T-helper 1 cell treated with Interleukin-12 subunit alpha and Interleukin-12 subunit beta and Interleukin-4 antibody, amounts not matched to agents 30 ng/mL and 1 ng/mL, for 36 hours (primary cell): ENCODE data around the gene SH2D1B. TPM values are rescaled to one million over a fixed set of nuclear protein-coding genes. Genes with fewer than 3 reads are reported as not detected.

Experiments
- intact Hi-C: fragments of 100-400 bp; cut with micrococcal nuclease; formaldehyde crosslinking; loops from one replicate; pipeline ENCODE4 v1.15.1; 2024
- total RNA-seq: library from RNA; stranded (reverse); gene quantifications from 2 replicates; pipeline ENCODE4 v1.2.3, GENCODE V29; 2022

Gene SH2D1B
- total RNA-seq, 1 donor from 2014 or later = not detected

GRCh38 chr1:162381941-162382750, 29.8 kb downstream of the SH2D1B start:
- intact Hi-C loops = no loop called here

GRCh38 chr1:162381383-162381782, 30.6 kb downstream of the SH2D1B start, which contains the start of gene C1orf226:
Gene C1orf226, plus strand, starts transcription at chr1:162381728. Its CDS starts 174 bp downstream, at chr1:162381902.
- intact Hi-C loops = no loop called here

GRCh38 chr1:162380061-162380846, 31.7 kb downstream of the SH2D1B start:
- intact Hi-C loops = no loop called here

GRCh38 chr1:162376691-162377090, 35.2 kb downstream of the SH2D1B start, which contains the start of gene SPATA46:
Gene SPATA46, minus strand, starts transcription at chr1:162376854. Its CDS starts 64 bp downstream, at chr1:162376790.
- intact Hi-C loops = no loop called here

- intact Hi-C loops = no loop called here
These were observed 36.5 kb downstream of the SH2D1B start for GRCh38 chr1:162375463-162375862.

GRCh38 chr1:162374406-162374805, 37.5 kb downstream of the SH2D1B start:
- intact Hi-C loops = no loop called here

GRCh38 chr1:162373541-162374260, 38.2 kb downstream of the SH2D1B start:
- intact Hi-C loops = no loop called here

- intact Hi-C loops = no loop called here
These were observed 38.9 kb downstream of the SH2D1B start for GRCh38 chr1:162373072-162373427.

- intact Hi-C loops = no loop called here
These were observed 39.5 kb downstream of the SH2D1B start for GRCh38 chr1:162372159-162373071.

GRCh38 chr1:162371611-162372010, 40.3 kb downstream of the SH2D1B start:
- intact Hi-C loops = no loop called here

GRCh38 chr1:162370721-162371120, 41.2 kb downstream of the SH2D1B start:
- intact Hi-C loops = no loop called here

GRCh38 chr1:162370161-162370560, 41.8 kb downstream of the SH2D1B start:
- intact Hi-C loops = no loop called here

- intact Hi-C loops = no loop called here
These were observed 42.4 kb downstream of the SH2D1B start for GRCh38 chr1:162369571-162369970.

- intact Hi-C loops = no loop called here
These were observed 43.5 kb downstream of the SH2D1B start for GRCh38 chr1:162368451-162368850.

GRCh38 chr1:162367772-162368171, 44.2 kb downstream of the SH2D1B start:
- intact Hi-C loops = no loop called here

GRCh38 chr1:162367073-162367472, 44.9 kb downstream of the SH2D1B start:
- intact Hi-C loops = no loop called here

- intact Hi-C loops = no loop called here
These were observed 45.3 kb downstream of the SH2D1B start for GRCh38 chr1:162366671-162367070.

- intact Hi-C loops = no loop called here
These were observed 45.8 kb downstream of the SH2D1B start for GRCh38 chr1:162366149-162366548.

- intact Hi-C loops = no loop called here
These were observed 46.5 kb downstream of the SH2D1B start for GRCh38 chr1:162365284-162366020.

- intact Hi-C loops = no loop called here
These were observed 47.4 kb downstream of the SH2D1B start for GRCh38 chr1:162364498-162364897.
